Measurements from ENCODE around the gene MTCH2. TPM values are rescaled to one million over a fixed set of nuclear protein-coding genes. Genes with fewer than 3 reads are reported as not detected.

Gene MTCH2
- total RNA-seq, 1 donor from 2014 or later, result 107 TPM

DNA sequence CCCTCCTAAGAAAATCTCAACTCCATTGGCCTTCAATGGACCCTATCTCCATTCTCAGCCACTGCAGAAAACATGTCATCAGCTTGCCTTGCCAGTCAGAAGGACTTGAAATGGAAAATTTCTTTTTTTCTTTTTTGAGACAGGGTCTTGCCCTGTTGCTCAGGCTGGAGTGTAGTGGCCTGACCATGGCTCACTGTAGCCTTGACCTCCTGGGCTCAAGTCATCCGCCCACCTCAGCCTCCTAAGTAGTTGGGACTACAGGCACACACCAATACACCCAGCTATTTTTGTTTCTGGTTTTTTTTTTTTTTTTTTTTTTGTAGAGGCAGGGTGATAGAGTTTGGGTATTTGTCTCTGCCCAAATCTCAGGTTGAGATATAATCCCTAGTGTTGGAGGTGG lies 43.8 kb upstream of the MTCH2 start:
- Mint-ChIP-seq H3K4me3 (ENCODE audit: unreplicated experiment) (no peak overlapping the region), H3K4me1 (ENCODE audit: low read depth) (no peaks in the 10 kb centered on the region), H3K27ac (ENCODE audit: unreplicated experiment) (no peak overlapping the region), H3K27me3 (ENCODE audit: low read depth) (no peaks in the 10 kb centered on the region), H3K36me3 (ENCODE audit: low read depth) (peaks cover 2% of the 10 kb centered on the region), H3K9me3 (ENCODE audit: low read depth) (peaks cover 2% of the 10 kb centered on the region)
- no peak for DNase-seq (ENCODE audit: low spot score)
- TF ChIP-seq, protein P1, sequence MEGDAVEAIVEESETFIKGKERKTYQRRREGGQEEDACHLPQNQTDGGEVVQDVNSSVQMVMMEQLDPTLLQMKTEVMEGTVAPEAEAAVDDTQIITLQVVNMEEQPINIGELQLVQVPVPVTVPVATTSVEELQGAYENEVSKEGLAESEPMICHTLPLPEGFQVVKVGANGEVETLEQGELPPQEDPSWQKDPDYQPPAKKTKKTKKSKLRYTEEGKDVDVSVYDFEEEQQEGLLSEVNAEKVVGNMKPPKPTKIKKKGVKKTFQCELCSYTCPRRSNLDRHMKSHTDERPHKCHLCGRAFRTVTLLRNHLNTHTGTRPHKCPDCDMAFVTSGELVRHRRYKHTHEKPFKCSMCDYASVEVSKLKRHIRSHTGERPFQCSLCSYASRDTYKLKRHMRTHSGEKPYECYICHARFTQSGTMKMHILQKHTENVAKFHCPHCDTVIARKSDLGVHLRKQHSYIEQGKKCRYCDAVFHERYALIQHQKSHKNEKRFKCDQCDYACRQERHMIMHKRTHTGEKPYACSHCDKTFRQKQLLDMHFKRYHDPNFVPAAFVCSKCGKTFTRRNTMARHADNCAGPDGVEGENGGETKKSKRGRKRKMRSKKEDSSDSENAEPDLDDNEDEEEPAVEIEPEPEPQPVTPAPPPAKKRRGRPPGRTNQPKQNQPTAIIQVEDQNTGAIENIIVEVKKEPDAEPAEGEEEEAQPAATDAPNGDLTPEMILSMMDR (IDR thresholded peaks at IDR 0.05), result no peak

DNA sequence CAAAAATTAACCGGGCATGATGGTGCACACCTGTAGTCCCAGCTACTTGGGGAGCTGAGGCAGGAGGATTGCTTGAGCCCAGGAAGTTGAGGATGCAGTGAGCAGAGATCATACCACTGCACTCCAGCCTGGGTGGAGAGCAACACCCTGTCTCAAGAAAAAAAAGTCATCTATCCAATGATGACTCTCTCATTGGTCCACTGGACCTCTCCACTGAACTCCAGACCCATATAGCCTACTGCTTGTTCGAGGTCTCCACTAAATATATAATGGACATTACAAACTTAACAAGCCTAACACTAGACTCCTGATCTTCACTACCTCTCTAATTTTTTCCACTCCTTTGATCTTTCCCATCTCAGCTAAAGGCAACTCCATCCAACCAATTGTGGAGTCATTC lies 33.5 kb upstream of the MTCH2 start:
- Mint-ChIP-seq H3K9me3 (ENCODE audit: low read depth) (no peaks in the 10 kb centered on the region), H3K4me1 (ENCODE audit: low read depth) (no peaks in the 10 kb centered on the region), H3K27ac (ENCODE audit: unreplicated experiment) (no peak overlapping the region), H3K27me3 (ENCODE audit: low read depth) (no peaks in the 10 kb centered on the region), H3K4me3 (ENCODE audit: unreplicated experiment) (no peak overlapping the region), H3K36me3 (ENCODE audit: low read depth) (no peaks in the 10 kb centered on the region)
- TF ChIP-seq, protein P1 (IDR thresholded peaks at IDR 0.05), result no peak
- peak; percentile 26 for DNase-seq (ENCODE audit: low spot score)

DNA sequence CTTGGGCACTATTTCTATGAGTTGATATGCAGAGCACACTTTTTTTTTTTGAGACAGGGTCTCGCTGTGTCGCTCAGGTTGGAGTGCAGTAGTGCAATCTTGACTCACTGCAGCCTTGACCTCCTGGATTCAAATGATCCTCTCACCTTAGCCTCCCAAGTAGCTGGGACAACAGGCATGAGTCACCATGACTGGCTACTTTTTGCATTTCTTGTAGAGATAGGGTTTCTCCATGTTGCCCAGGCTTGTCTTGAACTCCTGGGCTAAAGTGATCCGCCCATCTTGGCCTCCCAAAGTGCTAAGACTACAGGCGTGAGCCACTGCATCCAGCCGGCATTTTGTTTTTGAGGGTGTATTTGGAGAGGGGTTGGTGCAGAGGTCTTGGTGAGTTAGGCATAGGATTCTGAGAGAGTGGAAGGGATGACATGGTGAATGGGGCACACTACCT lies 29.9 kb upstream of the MTCH2 start:
- TF ChIP-seq, protein P1 (IDR thresholded peaks at IDR 0.05), result no peak
- H3K9me3 Mint-ChIP-seq (ENCODE audit: low read depth), result no peaks in the 10 kb centered on the region
- H3K27me3 Mint-ChIP-seq (ENCODE audit: low read depth), result no peaks in the 10 kb centered on the region
- H3K27ac Mint-ChIP-seq (ENCODE audit: unreplicated experiment), result no peak overlapping the region
- no peaks in the 10 kb centered on the region for H3K36me3 Mint-ChIP-seq (ENCODE audit: low read depth)
- peak; percentile 7 for DNase-seq (ENCODE audit: low spot score)
- H3K4me3 Mint-ChIP-seq (ENCODE audit: unreplicated experiment), result no peak overlapping the region
- H3K4me1 Mint-ChIP-seq (ENCODE audit: low read depth), result peaks cover 3% of the 10 kb centered on the region

DNA sequence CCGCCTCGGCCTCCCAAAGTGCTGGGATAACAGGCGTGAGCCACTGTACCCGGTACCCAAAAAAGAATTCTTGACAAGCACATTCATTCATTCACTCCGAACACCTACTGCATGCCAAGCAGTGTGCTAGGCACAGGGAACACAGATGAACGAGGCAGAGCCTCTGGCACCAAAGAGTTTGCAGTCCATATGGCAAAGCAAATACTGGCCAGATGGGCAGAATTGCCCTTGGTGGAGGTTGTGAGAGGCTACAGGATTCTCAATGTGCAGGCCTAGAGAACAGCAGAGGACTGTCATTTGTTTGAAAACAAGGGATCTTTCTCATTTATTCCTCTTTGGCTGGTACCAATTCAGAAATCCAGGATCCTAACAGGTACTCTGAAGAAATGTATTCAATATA lies 27.5 kb upstream of the MTCH2 start:
- peaks cover 3% of the 10 kb centered on the region for H3K4me1 Mint-ChIP-seq (ENCODE audit: low read depth)
- peak; percentile 28 for DNase-seq (ENCODE audit: low spot score)
- no peaks in the 10 kb centered on the region for H3K36me3 Mint-ChIP-seq (ENCODE audit: low read depth)
- H3K27me3 Mint-ChIP-seq (ENCODE audit: low read depth), result no peaks in the 10 kb centered on the region
- H3K9me3 Mint-ChIP-seq (ENCODE audit: low read depth), result no peaks in the 10 kb centered on the region
- TF ChIP-seq, protein P1 (IDR thresholded peaks at IDR 0.05), result no peak
- H3K27ac Mint-ChIP-seq (ENCODE audit: unreplicated experiment), result no peak overlapping the region
- no peak overlapping the region for H3K4me3 Mint-ChIP-seq (ENCODE audit: unreplicated experiment)

DNA sequence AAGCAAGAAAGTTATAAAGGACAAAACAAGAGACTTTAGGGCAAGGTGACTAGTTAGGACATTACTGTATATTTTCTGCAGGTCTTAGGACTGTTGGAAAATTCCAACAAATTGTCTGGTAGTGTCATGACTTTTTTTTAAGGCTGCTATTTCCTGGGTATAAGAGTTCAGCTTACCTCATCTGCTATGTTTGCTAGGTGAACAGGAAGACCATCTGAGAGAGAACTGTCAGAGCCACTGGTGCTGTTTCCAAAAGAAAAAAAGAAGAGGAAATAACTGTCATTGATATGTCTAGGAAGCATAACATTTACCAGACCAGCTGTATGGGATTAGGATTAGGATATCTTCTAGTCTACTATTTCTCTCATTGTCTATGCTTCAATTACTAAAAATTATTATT lies 26.3 kb upstream of the MTCH2 start:
- Mint-ChIP-seq H3K4me3 (ENCODE audit: unreplicated experiment) (no peak overlapping the region), H3K4me1 (ENCODE audit: low read depth) (peaks cover 3% of the 10 kb centered on the region)

More for the DNA sequence above, 26.3 kb upstream of the MTCH2 start:
- TF ChIP-seq, protein P1 (IDR thresholded peaks at IDR 0.05), result no peak
- Mint-ChIP-seq H3K36me3 (ENCODE audit: low read depth) (no peaks in the 10 kb centered on the region), H3K9me3 (ENCODE audit: low read depth) (no peaks in the 10 kb centered on the region), H3K27me3 (ENCODE audit: low read depth) (no peaks in the 10 kb centered on the region), H3K27ac (ENCODE audit: unreplicated experiment) (no peak overlapping the region)
- DNase-seq (ENCODE audit: low spot score), result no peak
